CD4-positive, alpha-beta T cell (primary cell): ENCODE data around the gene TRIM46. TPM values are rescaled to one million over a fixed set of nuclear protein-coding genes. Genes with fewer than 3 reads are reported as not detected.

Experiments used
- ATAC-seq: fragments of 200-7000 bp; cut with Tn5 transposase; one replicate; pipeline ENCODE4 v1.10.0; 2022; ENCODE audit warnings: mild to moderate bottlenecking; ENCODE audit not compliant: poor library complexity
- CTCF ChIA-PET: fragments of 350-600 bp; sonication (Branson Sonifier 250); formaldehyde crosslinking; loops from one replicate; lab custom pipeline; 2021; ENCODE audit warnings: antibody characterized with exemption, inconsistent platforms; lab: Charles Lee
- POLR2A ChIA-PET: fragments of 350-600 bp; sonication (Branson Sonifier 250); formaldehyde crosslinking; loops from one replicate; lab custom pipeline; 2021; ENCODE audit warnings: antibody characterized with exemption, inconsistent platforms; lab: Charles Lee
- DNase-seq, 14 experiments: peaks; one replicate each; pipeline ENCODE4 v3.0.0-alpha.2; 2013 to 2020; ENCODE audit warnings: mixed read lengths in 2 of 14
- H3K27ac ChIP-seq, 2 donors: one replicate each; pipeline versions ENCODE4 v1.5.1 to v1.7.0; 2013; ENCODE audit warnings: low read length in 2 of 2, low read depth in 1 of 2, mild to moderate bottlenecking in 1 of 2
- H3K27me3 ChIP-seq, 2 experiments: 1 replicate in 1 of 2; 2 replicates in 1 of 2; pipeline versions ENCODE4 v1.6.1 to v1.7.0; 2013; ENCODE audit warnings: low read length in 2 of 2, control low read depth in 1 of 2, mild to moderate bottlenecking in 1 of 2, moderate library complexity in 1 of 2; ENCODE audit not compliant: insufficient read depth in 2 of 2, control insufficient read depth in 1 of 2
- H3K36me3 ChIP-seq: one replicate; pipeline ENCODE4 v1.6.1; 2013; ENCODE audit warnings: low read length, control low read depth; ENCODE audit not compliant: insufficient read depth
- H3K4me1 ChIP-seq: one replicate; pipeline ENCODE4 v1.6.1; 2013; ENCODE audit warnings: low read length, control low read depth; ENCODE audit not compliant: insufficient read depth
- H3K4me3 ChIP-seq: one replicate; pipeline ENCODE4 v1.5.1; 2013; ENCODE audit warnings: mild to moderate bottlenecking, low read length, moderate library complexity
- H3K9me3 ChIP-seq, 2 experiments: 1 replicate in 1 of 2; 2 replicates in 1 of 2; pipeline versions ENCODE4 v1.6.1 to v1.7.0; 2013; ENCODE audit warnings: low read length in 2 of 2, mild to moderate bottlenecking in 2 of 2, control low read depth in 1 of 2, moderate library complexity in 1 of 2; ENCODE audit not compliant: control insufficient read depth in 1 of 2, insufficient read depth in 1 of 2
- H3K27ac Mint-ChIP-seq: one replicate; pipeline ENCODE4 v1.8.0; 2020; ENCODE audit warnings: mixed read lengths
- H3K27me3 Mint-ChIP-seq: one replicate; pipeline ENCODE4 v1.8.0; 2021; ENCODE audit warnings: mixed read lengths
- H3K36me3 Mint-ChIP-seq: one replicate; pipeline ENCODE4 v1.8.0; 2021; ENCODE audit warnings: low read depth, mixed read lengths
- H3K4me1 Mint-ChIP-seq: one replicate; pipeline ENCODE4 v1.8.0; 2021; ENCODE audit warnings: low read depth, mixed read lengths
- H3K4me3 Mint-ChIP-seq: one replicate; pipeline ENCODE4 v1.8.0; 2020; ENCODE audit warnings: mild to moderate bottlenecking, mixed read lengths
- H3K9me3 Mint-ChIP-seq: one replicate; pipeline ENCODE4 v1.8.0; 2020; ENCODE audit warnings: mixed read lengths
- CTCF ChIP-seq: fragments of 200-600 bp; IDR thresholded peaks from one replicate; pipeline ENCODE4 v1.8.0; 2022; ENCODE audit warnings: antibody characterized with exemption, mild to moderate bottlenecking
- intact Hi-C, 2 experiments: fragments of 100-400 bp; cut with DNase I in 1 of 2; cut with micrococcal nuclease in 1 of 2; formaldehyde crosslinking; loops; one replicate each; pipeline versions ENCODE4 v1.15.1 to v1.9.0; 2023 to 2025; cut with DNase I, micrococcal nuclease
- total RNA-seq, 174 experiments: library from RNA in 2 of 174; stranded (reverse) in 2 of 174; gene quantifications; one replicate each; pipeline ENCODE4 v1.2.3 and lab custom pipeline; 2021 to 2026

Gene TRIM46
- total RNA-seq, 2 experiments from 2014 or later: 2.9 to 3.0 TPM

GRCh38 chr1:155205035-155205434 is 31.4 kb downstream of the TRIM46 start:
- ChIA-PET CTCF (interaction anchor here (1.0 to 1.4 kb wide), 2 partner anchors 22 to 119 kb away, joined by 3 to 6 read pairs; no protein-coding TSS in a partner anchor), POLR2A (no interaction called here)
- H3K4me1 ChIP-seq: peaks cover 30% of the 10 kb centered on the region
- H3K4me3 ChIP-seq: no peak overlapping the region
- TF ChIP-seq CTCF: no peak
- H3K27me3 ChIP-seq: no peaks in the 10 kb centered on the region
- H3K36me3 ChIP-seq: no peaks in the 10 kb centered on the region
- no peak overlapping the region for H3K27ac ChIP-seq
- Mint-ChIP-seq H3K27me3 (no peaks in the 10 kb centered on the region), H3K4me3 (no peak overlapping the region), H3K36me3 (no peaks in the 10 kb centered on the region), H3K4me1 (peaks cover 26% of the 10 kb centered on the region), H3K9me3 (no peaks in the 10 kb centered on the region), H3K27ac (no peak overlapping the region)
- no peaks in the 10 kb centered on the region for H3K9me3 ChIP-seq
- ATAC-seq (no peak), DNase-seq (peak in 1 of 14 experiments; percentile 1)
- intact Hi-C loops: loop anchor here in 1 of 2 experiments (5.0 kb wide), 2 partner anchors 37 to 68 kb away; partner anchors contain the start of gene SLC50A1

- Histone ChIP-seq H3K36me3 (peaks cover 2% of the 10 kb centered on the region), H3K9me3 (no peaks in the 10 kb centered on the region), H3K4me3 (no peak overlapping the region), H3K4me1 (peaks cover 30% of the 10 kb centered on the region), H3K27me3 (no peaks in the 10 kb centered on the region), H3K27ac (no peak overlapping the region)
- ChIA-PET POLR2A (interaction anchor here (0.8 to 1.5 kb wide), 3 partner anchors 12 to 21 kb away, joined by 3 to 11 read pairs (median 8); no protein-coding TSS in a partner anchor), CTCF (interaction anchor here (1.0 to 2.3 kb wide), 8 partner anchors 13 to 120 kb away, joined by 3 to 12 read pairs (median 6); partner anchors contain the start of gene KRTCAP2)
- Mint-ChIP-seq H3K27ac (no peak overlapping the region), H3K4me3 (no peak overlapping the region), H3K36me3 (peaks cover 9% of the 10 kb centered on the region), H3K27me3 (no peaks in the 10 kb centered on the region), H3K9me3 (no peaks in the 10 kb centered on the region), H3K4me1 (peaks cover 31% of the 10 kb centered on the region)
- ATAC-seq: no peak
- intact Hi-C loops: loop anchor here (1.0 to 5.0 kb wide), 6 partner anchors 11 to 386 kb away; partner anchors contain the start of gene SLC50A1 (in 1 of the 2)
- no peak for TF ChIP-seq CTCF
- DNase-seq: no peak
Observed at GRCh38 chr1:155205969-155206593, 32.4 kb downstream of the TRIM46 start.

- no peaks in the 10 kb centered on the region for H3K9me3 Mint-ChIP-seq
- POLR2A ChIA-PET: interaction anchor here (0.6 to 3.7 kb wide), 11 partner anchors 13 to 320 kb away, joined by 3 to 42 read pairs (median 8); partner anchors contain the start of genes CLK2, KRTCAP2, RUSC1 and SCAMP3
- no peaks in the 10 kb centered on the region for H3K27me3 ChIP-seq
- CTCF ChIA-PET: interaction anchor here (0.6 to 3.0 kb wide), 17 partner anchors 12 to 118 kb away, joined by 3 to 12 read pairs (median 4); partner anchors contain the start of genes KRTCAP2, RUSC1 and SLC50A1
- DNase-seq (peak; percentile 86 to 96 (median 91)), ATAC-seq (peak; percentile 60)
- TF ChIP-seq CTCF: peak; percentile 85
- H3K4me1 ChIP-seq: peaks cover 30% of the 10 kb centered on the region
- intact Hi-C loops: loop anchor here (1.0 to 5.0 kb wide), 7 partner anchors 12 to 385 kb away; partner anchors contain the start of gene SLC50A1 (in 1 of the 2)
- peaks cover 10% of the 10 kb centered on the region for H3K36me3 ChIP-seq
- H3K36me3 Mint-ChIP-seq: peaks cover 13% of the 10 kb centered on the region
- H3K9me3 ChIP-seq: no peaks in the 10 kb centered on the region
- H3K4me1 Mint-ChIP-seq: peaks cover 31% of the 10 kb centered on the region
- peak overlapping the region; percentile 86 for H3K4me3 Mint-ChIP-seq
- no peaks in the 10 kb centered on the region for H3K27me3 Mint-ChIP-seq
- peak overlapping the region; percentile 96 for H3K27ac Mint-ChIP-seq
- peak overlapping the region; percentile 29 to 100 for H3K27ac ChIP-seq
- no peak overlapping the region for H3K4me3 ChIP-seq
Observed at GRCh38 chr1:155206891-155207805, 33.5 kb downstream of the TRIM46 start.
